C4-2B (cell line): Measurements from ENCODE around the gene TPBGL.

ENCODE experiments used
- ZFX ChIP-seq: fragments of 450-650 bp; IDR thresholded peaks from 2 replicates; pipeline ENCODE4 v1.6.1; 2017
- TF ChIP-seq, protein P1 (sequence below): fragments of 450-650 bp; conservative IDR thresholded peaks from 2 replicates; pipeline ENCODE4 v1.5.1; 2017; ENCODE audit warnings: mild to moderate bottlenecking

GRCh38 chr11:75214843-75215242, 25.7 kb upstream of the TPBGL start:
- TF ChIP-seq, protein P1, sequence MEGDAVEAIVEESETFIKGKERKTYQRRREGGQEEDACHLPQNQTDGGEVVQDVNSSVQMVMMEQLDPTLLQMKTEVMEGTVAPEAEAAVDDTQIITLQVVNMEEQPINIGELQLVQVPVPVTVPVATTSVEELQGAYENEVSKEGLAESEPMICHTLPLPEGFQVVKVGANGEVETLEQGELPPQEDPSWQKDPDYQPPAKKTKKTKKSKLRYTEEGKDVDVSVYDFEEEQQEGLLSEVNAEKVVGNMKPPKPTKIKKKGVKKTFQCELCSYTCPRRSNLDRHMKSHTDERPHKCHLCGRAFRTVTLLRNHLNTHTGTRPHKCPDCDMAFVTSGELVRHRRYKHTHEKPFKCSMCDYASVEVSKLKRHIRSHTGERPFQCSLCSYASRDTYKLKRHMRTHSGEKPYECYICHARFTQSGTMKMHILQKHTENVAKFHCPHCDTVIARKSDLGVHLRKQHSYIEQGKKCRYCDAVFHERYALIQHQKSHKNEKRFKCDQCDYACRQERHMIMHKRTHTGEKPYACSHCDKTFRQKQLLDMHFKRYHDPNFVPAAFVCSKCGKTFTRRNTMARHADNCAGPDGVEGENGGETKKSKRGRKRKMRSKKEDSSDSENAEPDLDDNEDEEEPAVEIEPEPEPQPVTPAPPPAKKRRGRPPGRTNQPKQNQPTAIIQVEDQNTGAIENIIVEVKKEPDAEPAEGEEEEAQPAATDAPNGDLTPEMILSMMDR: no peak
- TF ChIP-seq ZFX: no peak
